K562 (cell line): ENCODE measurements around the gene KPTN. TPM values are rescaled to one million over a fixed set of nuclear protein-coding genes. Genes with fewer than 3 reads are reported as not detected.

Experiments used
- ATAC-seq: fragments of 200-7000 bp; cut with Tn5 transposase; 3 replicates; pipeline ENCODE4 v1.9.1; 2020; ENCODE audit warnings: moderate library complexity
- BruUV-seq: library from RNA; stranded (reverse); fragments of 400-500 nt; replicated peaks from 2 replicates; lab custom pipeline; 2021; lab: Mats Ljungman, UMichigan
- CTCF ChIA-PET: fragments of 300-600 bp; formaldehyde crosslinking; extraction: SDS; loops from one replicate; lab custom pipeline; 2021; ENCODE audit warnings: low intra/inter-chr PET ratio; lab: Yijun Ruan, JAX
- POLR2A ChIA-PET: fragments of 300-600, 350-650 bp; sonication (Branson Sonifier 250); formaldehyde crosslinking; extraction: SDS; loops from one replicate; lab custom pipeline; 2021; ENCODE audit warnings: antibody characterized with exemption, inconsistent platforms; lab: Yijun Ruan, JAX
- DNase-seq, 4 experiments: peaks; one replicate each; pipeline versions ENCODE4 v3.0.0 to v3.0.0-alpha.2; 2011 to 2018; ENCODE audit warnings: low spot score in 3 of 4, mixed read lengths in 3 of 4; ENCODE audit errors: extremely low read depth in 1 of 4
- FAIRE-seq: peaks from 2 replicates; lab custom pipeline; 2011; peaks lifted over from hg19 to GRCh38; lab: Jason Lieb, UNC
- H2AFZ ChIP-seq: 2 replicates; pipeline ENCODE4 v1.6.0; 2011; ENCODE audit warnings: low read depth, low read length, control low read depth, inconsistent platforms
- H3K27ac ChIP-seq: fragments of 200-600 bp; 3 replicates; pipeline ENCODE4 v1.8.0; 2011; ENCODE audit warnings: low read depth, mild to moderate bottlenecking, control low read depth, inconsistent platforms, low read length, moderate library complexity, mixed read lengths; ENCODE audit errors: extremely low read depth
- H3K27me3 ChIP-seq, 2 experiments: fragments of 300-600 bp in 1 of 2; 2 replicates in 1 of 2; 3 replicates in 1 of 2; pipeline versions ENCODE4 v1.6.0 to v1.8.0; 2011; ENCODE audit warnings: inconsistent platforms in 2 of 2, low read length in 2 of 2, mild to moderate bottlenecking in 1 of 2, mixed read lengths in 1 of 2, moderate library complexity in 1 of 2; ENCODE audit not compliant: control insufficient read depth in 2 of 2, insufficient read depth in 2 of 2
- H3K36me3 ChIP-seq: fragments of 300-600 bp; 3 replicates; pipeline ENCODE4 v1.8.0; 2011; ENCODE audit warnings: mild to moderate bottlenecking, low read length, inconsistent platforms; ENCODE audit not compliant: control insufficient read depth, insufficient read depth
- H3K4me1 ChIP-seq, 2 experiments: fragments of 200-600 bp in 1 of 2; replicated peaks in 1 of 2; 2 replicates in 1 of 2; 3 replicates in 1 of 2; pipeline versions ENCODE4 v1.5.1 to v1.8.0; 2011; ENCODE audit warnings: inconsistent platforms in 2 of 2, low read length in 2 of 2, mild to moderate bottlenecking in 1 of 2, mixed read lengths in 1 of 2, moderate library complexity in 1 of 2; ENCODE audit not compliant: control insufficient read depth in 2 of 2, insufficient read depth in 2 of 2
- H3K4me2 ChIP-seq: 2 replicates; pipeline ENCODE4 v1.6.1; 2011; ENCODE audit warnings: low read length, control low read depth, inconsistent platforms, mixed read lengths; ENCODE audit not compliant: insufficient read depth
- H3K4me3 ChIP-seq: fragments of 200-600 bp; sonication (generic), shearing (Covaris generic); 2 replicates; pipeline ENCODE4 v1.5.1; 2016; ENCODE audit warnings: control low read depth, inconsistent platforms
- H3K79me2 ChIP-seq: fragments of 200-600 bp; 3 replicates; pipeline ENCODE4 v1.8.0; 2011; ENCODE audit warnings: low read length, inconsistent platforms; ENCODE audit not compliant: control insufficient read depth, insufficient read depth
- H3K9ac ChIP-seq, 2 experiments: 2 replicates each; pipeline versions ENCODE4 v1.6.0 to v1.6.1; 2011; ENCODE audit warnings: low read depth in 2 of 2, low read length in 2 of 2, control low read depth in 1 of 2, inconsistent platforms in 1 of 2, mild to moderate bottlenecking in 1 of 2, mixed read lengths in 1 of 2; ENCODE audit not compliant: insufficient read depth in 1 of 2
- H3K9me1 ChIP-seq: one replicate; pipeline ENCODE4 v1.6.0; 2011; ENCODE audit warnings: inconsistent platforms, mild to moderate bottlenecking, low read length, moderate library complexity; ENCODE audit not compliant: control insufficient read depth, insufficient read depth
- H3K9me3 ChIP-seq: replicated peaks from 2 replicates; pipeline ENCODE4 v1.5.1; 2011; ENCODE audit warnings: low read depth, low read length, inconsistent platforms; ENCODE audit not compliant: control insufficient read depth, insufficient read depth
- H4K20me1 ChIP-seq: replicated peaks from 2 replicates; pipeline ENCODE4 v1.6.1; 2011; ENCODE audit warnings: low read length, inconsistent platforms, mixed read lengths; ENCODE audit not compliant: control insufficient read depth, insufficient read depth
- ARID1B ChIP-seq: fragments of 450-650 bp; IDR thresholded peaks from 2 replicates; pipeline ENCODE4 v1.6.1; 2016; ENCODE audit warnings: antibody characterized with exemption, mild to moderate bottlenecking, inconsistent platforms
- ARID2 ChIP-seq: fragments of 450-650 bp; IDR thresholded peaks from 2 replicates; pipeline ENCODE4 v1.6.1; 2017; ENCODE audit warnings: antibody characterized with exemption, mild to moderate bottlenecking
- ATF7 ChIP-seq: fragments of 450-650 bp; IDR thresholded peaks from 2 replicates; pipeline ENCODE4 v1.7.1; 2014; ENCODE audit warnings: mild to moderate bottlenecking, moderate library complexity
- EZH2 ChIP-seq: IDR thresholded peaks from 2 replicates; pipeline ENCODE4 v1.6.1; 2012; ENCODE audit warnings: low read depth, mild to moderate bottlenecking, inconsistent platforms, low read length, borderline replicate concordance
- HDAC2 ChIP-seq: fragments of 450-650 bp; IDR thresholded peaks from 2 replicates; pipeline ENCODE4 v1.6.1; 2016; ENCODE audit warnings: mild to moderate bottlenecking
- MTA3 ChIP-seq: fragments of 450-650 bp; formaldehyde crosslinking; IDR thresholded peaks from 2 replicates; pipeline ENCODE4 v1.6.1; 2017; ENCODE audit warnings: mild to moderate bottlenecking, borderline replicate concordance
- SRF ChIP-seq, 2 experiments: fragments of 250-450, 450-650 bp in 1 of 2; sonication (Bioruptor Pico) in 1 of 2; sonication (generic) in 1 of 2; formaldehyde crosslinking; IDR thresholded peaks; 2 replicates each; pipeline versions ENCODE4 v1.5.0 to v1.5.1; 2020 to 2022; ENCODE audit warnings: mild to moderate bottlenecking in 1 of 2, missing genetic modification reagents in 1 of 2
- TGIF2 ChIP-seq: sonication (generic); formaldehyde crosslinking; IDR thresholded peaks from 2 replicates; pipeline ENCODE4 v1.8.1; 2022; ENCODE audit warnings: mild to moderate bottlenecking, missing genetic modification reagents, moderate library complexity
- ZNF263 ChIP-seq: sonication (generic); formaldehyde crosslinking; IDR thresholded peaks from 2 replicates; pipeline ENCODE4 v1.8.0; 2022; ENCODE audit warnings: mild to moderate bottlenecking, missing genetic modification reagents, borderline replicate concordance
- WGBS: fragments of 100-300 bp; shearing (Covaris generic); methylation state at CpG from one replicate; pipeline ENCODE4 v1.1.6; 2016; ENCODE audit warnings: low coverage, mixed read lengths; ENCODE audit not compliant: insufficient coverage; ENCODE audit errors: missing lambda C conversion rate; 5-methylcytosine and 5-hydroxymethylcytosine counted together
- in situ Hi-C: fragments of 300-500 bp; cut with MboI; formaldehyde crosslinking; loops from 4 replicates; pipeline ENCODE4 v1.15.0; 2018; ENCODE audit warnings: inconsistent platforms, mixed read lengths
- intact Hi-C: fragments of 100-400 bp; cut with micrococcal nuclease; formaldehyde crosslinking; loops from 2 replicates; pipeline ENCODE4 v1.14.2; 2022
- polyA plus RNA-seq, 8 experiments: library from polyadenylated mRNA; depleted of rRNA in 4 of 8; stranded (reverse) in 5 of 8; unstranded in 3 of 8; fragments of >200 nt; fragmentation: Nextera tagmentation in 2 of 8; fragmentation: Illumina TruSeq in 1 of 8; extraction: Ambion mirVana in 2 of 8; extraction: Trizol in 1 of 8; gene quantifications; 2 replicates each; pipeline versions ENCODE4 v1.2.1 to v1.2.3, GENCODE V29; 2011 to 2014; ENCODE audit warnings: inconsistent platforms in 1 of 8, missing spikeins in 1 of 8
- total RNA-seq, 7 experiments: library from RNA; depleted of rRNA in 6 of 7; stranded (reverse); fragments of >200 nt in 6 of 7; fragmentation: Illumina TruSeq in 2 of 7; extraction: Trizol in 2 of 7; gene quantifications; 2 replicates each; pipeline versions ENCODE4 v1.2.1 to v1.2.3, GENCODE V29; 2011 to 2021; ENCODE audit warnings: low replicate concordance in 1 of 7
- TF ChIP-seq, protein P1 (sequence below): sonication (generic); formaldehyde crosslinking; IDR thresholded peaks from 2 replicates; pipeline ENCODE4 v1.8.1; 2023; ENCODE audit warnings: mild to moderate bottlenecking, missing genetic modification reagents
- TF ChIP-seq, protein P2 (sequence below), 3 experiments: fragments of 200-800 bp in 1 of 3; sonication (Bioruptor generic) in 1 of 3; sonication (generic) in 1 of 3; formaldehyde crosslinking in 1 of 3; IDR thresholded peaks; 2 replicates each; pipeline versions ENCODE4 v1.6.1 to v1.8.0; 2016 to 2022; ENCODE audit warnings: mild to moderate bottlenecking in 2 of 3, missing compliant biosample characterization in 2 of 3, missing genetic modification characterization in 2 of 3, missing genetic modification reagents in 1 of 3
- TF ChIP-seq, protein P3 (sequence below): sonication (generic); formaldehyde crosslinking; IDR thresholded peaks from 2 replicates; pipeline ENCODE4 v1.5.0; 2020; ENCODE audit warnings: missing genetic modification reagents

KPTN gene
- total and polyA plus RNA-seq, 9 of the 15 experiments (the other 6 are each of a cell fraction or from before 2014, with no cell fraction given) = 0.56 to 18.2 (median 8.5) TPM

DNA sequence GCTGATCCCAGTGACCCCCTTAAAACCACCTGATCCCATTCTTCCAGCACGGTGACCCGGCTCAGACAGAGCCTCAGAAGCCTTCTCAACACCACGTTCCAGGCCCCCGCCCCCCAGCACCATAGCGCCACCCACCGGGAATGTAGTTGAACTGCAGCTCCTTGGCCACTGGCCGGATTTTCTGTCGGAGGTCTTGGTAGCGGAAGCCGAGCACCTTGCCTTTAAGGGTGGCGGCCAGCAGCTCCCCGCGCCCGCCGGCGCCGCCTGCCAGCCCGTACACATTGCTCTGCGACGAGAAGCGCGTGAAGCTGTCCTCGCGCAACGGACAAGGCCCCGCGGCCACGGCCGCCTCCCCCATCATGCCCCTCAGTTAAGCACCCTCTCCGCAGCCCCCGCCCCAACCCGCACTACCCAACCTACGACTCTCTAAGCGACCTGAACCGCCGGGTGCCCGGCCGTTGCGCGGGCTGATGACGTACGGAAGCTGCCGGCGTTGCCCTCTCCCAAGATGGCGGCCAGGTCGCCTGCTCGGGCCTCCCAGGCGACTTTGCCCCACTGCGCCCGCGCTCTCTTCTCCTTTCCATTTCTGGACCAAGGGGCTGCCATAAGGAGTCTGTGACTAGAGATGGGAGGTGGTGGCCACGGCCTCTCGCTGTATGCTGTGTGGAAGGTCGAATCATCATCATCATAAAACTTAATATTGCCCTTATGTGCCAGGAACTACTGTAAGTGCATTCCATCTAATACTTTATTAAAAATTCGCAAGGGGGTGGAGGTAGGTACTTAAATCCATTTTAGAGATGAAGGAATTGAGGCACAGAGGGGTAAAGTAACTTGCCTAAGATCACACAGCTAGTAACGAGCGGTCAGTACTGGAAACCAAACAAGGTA lies at the start of gene KPTN (continued):
- TF ChIP-seq, protein P1, sequence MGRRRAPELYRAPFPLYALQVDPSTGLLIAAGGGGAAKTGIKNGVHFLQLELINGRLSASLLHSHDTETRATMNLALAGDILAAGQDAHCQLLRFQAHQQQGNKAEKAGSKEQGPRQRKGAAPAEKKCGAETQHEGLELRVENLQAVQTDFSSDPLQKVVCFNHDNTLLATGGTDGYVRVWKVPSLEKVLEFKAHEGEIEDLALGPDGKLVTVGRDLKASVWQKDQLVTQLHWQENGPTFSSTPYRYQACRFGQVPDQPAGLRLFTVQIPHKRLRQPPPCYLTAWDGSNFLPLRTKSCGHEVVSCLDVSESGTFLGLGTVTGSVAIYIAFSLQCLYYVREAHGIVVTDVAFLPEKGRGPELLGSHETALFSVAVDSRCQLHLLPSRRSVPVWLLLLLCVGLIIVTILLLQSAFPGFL (CRISPR knock-in tag) = no peak; the same call in 1 of the 2 replicates
- no peak for TF ChIP-seq EZH2
- no peak for TF ChIP-seq TGIF2 (CRISPR knock-in tag)

DNA sequence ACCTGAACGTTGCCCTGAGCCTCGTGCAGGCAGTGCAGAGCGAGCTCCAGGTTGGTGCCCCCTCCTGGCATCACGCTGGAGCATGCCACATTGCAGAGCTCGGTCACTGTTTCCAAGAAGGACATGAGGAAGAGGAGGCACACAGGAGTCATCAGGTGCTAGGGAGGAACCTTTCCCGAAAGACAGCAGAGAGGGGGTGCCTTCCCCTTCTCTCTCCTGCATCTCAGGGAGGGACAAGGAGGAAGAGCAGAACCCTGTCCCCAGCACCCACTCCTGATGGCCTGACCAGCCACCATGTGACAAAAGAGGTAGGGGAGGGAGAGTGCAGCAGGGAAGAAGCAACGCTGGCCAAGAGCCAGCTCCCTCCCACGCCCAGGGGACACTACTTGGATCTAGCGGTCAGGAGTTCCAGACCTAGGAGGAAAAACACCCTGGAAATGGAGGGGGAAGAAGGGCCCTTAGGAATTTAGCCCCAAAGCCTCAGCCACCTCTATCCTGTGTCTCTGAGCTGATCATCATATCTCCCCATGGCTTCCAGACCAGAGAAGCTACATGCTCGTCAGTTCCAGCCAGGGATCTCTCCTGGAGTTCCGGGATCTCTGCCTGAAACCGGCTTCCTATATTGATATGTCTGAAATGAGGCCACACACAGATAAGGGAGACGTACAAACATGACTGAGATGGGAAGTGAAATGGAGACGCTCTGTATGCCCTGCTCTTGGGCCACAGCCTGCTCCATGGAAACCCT lies 47.8 kb upstream of the KPTN start:
- H3K4me3 ChIP-seq = 0 out of 2 replicates have a peak overlapping the region, but pooled peaks have one; percentile 16
- H3K9me1 ChIP-seq = no peaks in the 10 kb centered on the region
- H3K9ac ChIP-seq = peak overlapping the region; percentile 55 to 65; a peak in 3 of 4 replicates
- no peaks in the 10 kb centered on the region for H4K20me1 ChIP-seq
- DNase-seq = peak; percentile 44 to 69 (median 63)
- in situ Hi-C loops = no loop called here
- WGBS = 9% methylated on average over 13 of the region's 14 CpGs
- BruUV-seq = no TSS peak
- ChIA-PET POLR2A (interaction anchor here (0.6 to 1.7 kb wide), 7 partner anchors 8 to 183 kb away, joined by 3 to 6 read pairs (median 4); no protein-coding TSS in a partner anchor), CTCF (interaction anchor here (1.1 kb wide), 1 partner anchor 48 kb away, joined by 3 read pairs; the partner anchor contains the start of gene KPTN)
- peak; percentile 72 for ATAC-seq
- no peaks in the 10 kb centered on the region for H3K36me3 ChIP-seq
- H3K4me2 ChIP-seq = peak overlapping the region; percentile 69
- intact Hi-C loops = no loop called here
- H3K9me3 ChIP-seq = no peaks in the 10 kb centered on the region
- H3K4me1 ChIP-seq = peaks cover 13 to 14% of the 10 kb centered on the region in 2 experiments
- peaks cover 0 to 1% of the 10 kb centered on the region in 2 experiments; a peak in 3 of 5 replicates for H3K27me3 ChIP-seq
- H2AFZ ChIP-seq = peak overlapping the region; percentile 97
- H3K79me2 ChIP-seq = no peaks in the 10 kb centered on the region
- FAIRE-seq = peak; percentile 78
- H3K27ac ChIP-seq = peak overlapping the region; percentile 21; the same call in 1 of the 3 replicates
- TF ChIP-seq ARID1B (0 out of 2 replicates have a peak, but pooled peaks have one; percentile 9), ATF7 (peak; percentile 32; the same call in 1 of the 2 replicates), ARID2 (no peak), MTA3 (0 out of 2 replicates have a peak, but pooled peaks have one; percentile 25), SRF (CRISPR knock-in tag; IDR thresholded peaks at IDR 0.05) (peak in 1 of 2 experiments; percentile 38; a peak in 1 of 4 replicates), ZNF263 (CRISPR knock-in tag) (peak; percentile 16; the same call in 1 of the 2 replicates), HDAC2 (0 out of 2 replicates have a peak, but pooled peaks have one; percentile 34)
- TF ChIP-seq, protein P2, sequence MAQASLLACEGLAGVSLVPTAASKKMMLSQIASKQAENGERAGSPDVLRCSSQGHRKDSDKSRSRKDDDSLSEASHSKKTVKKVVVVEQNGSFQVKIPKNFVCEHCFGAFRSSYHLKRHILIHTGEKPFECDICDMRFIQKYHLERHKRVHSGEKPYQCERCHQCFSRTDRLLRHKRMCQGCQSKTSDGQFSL (CRISPR knock-in tag; IDR thresholded peaks at IDR 0.05) = 0 out of 2 replicates have a peak, but pooled peaks have one; percentile 7
- TF ChIP-seq, protein P2 (tag; IDR thresholded peaks at IDR 0.05) = no peak
- TF ChIP-seq, protein P3, sequence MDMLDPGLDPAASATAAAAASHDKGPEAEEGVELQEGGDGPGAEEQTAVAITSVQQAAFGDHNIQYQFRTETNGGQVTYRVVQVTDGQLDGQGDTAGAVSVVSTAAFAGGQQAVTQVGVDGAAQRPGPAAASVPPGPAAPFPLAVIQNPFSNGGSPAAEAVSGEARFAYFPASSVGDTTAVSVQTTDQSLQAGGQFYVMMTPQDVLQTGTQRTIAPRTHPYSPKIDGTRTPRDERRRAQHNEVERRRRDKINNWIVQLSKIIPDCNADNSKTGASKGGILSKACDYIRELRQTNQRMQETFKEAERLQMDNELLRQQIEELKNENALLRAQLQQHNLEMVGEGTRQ (CRISPR knock-in tag) = peak; percentile 58
